NCI-H524 treated with DMSO at 0.1 percent for 48 hours (cell line): ENCODE measurements around the gene LIMA1.
A peak's percentile ranks its signal among the peaks of the same experiment; 100 is the strongest.
"Not testable (repeated sequence)": the region's sequence is repeated elsewhere in the genome, so short reads cannot be mapped to it uniquely, and the experiment has no call there.

ENCODE experiments used
- DNase-seq: peaks from one replicate; lab custom pipeline; 2025; lab: John Stamatoyannopoulos, UW

The LIMA1 gene

DNA sequence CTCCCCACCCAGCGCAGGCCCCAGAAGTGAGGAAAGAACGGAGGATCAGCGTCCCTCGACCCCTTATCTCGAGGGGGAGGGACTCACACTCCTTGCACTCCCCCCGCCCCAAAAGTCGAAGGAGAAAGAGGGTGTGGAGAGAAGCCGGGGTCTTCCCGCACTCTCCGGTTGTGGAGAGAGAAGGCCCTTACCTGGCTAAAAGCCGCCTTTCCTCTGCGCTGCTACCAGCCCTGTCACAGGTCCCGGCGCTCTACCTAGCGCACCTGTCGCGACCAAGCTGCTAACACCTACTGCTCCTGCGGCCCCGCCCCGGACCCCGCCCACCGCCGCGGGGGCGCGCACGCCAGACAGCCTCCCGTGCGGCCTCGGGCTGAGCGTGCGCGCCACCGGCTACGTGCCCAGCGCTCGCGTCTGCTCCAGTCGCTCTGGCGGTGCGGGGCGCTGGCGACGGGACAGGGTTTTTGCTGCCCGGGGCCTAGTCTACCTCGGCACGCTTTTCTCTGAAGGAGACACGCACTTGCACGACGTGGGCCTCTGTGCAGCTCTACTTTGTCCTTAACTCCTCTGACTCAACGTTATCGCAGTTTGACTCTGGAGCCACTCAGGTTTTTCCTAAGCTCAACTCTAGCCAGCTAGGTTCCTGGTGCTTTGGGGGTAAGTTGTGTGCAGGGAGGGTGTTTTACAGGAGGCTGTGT, at the start of gene LIMA1:
LIMA1 (minus strand) TSS at position 292 of the 695 bp plus-strand sequence. CDS start 34,769 bp downstream, outside the sequence.
- DNase-seq = no peak

DNA sequence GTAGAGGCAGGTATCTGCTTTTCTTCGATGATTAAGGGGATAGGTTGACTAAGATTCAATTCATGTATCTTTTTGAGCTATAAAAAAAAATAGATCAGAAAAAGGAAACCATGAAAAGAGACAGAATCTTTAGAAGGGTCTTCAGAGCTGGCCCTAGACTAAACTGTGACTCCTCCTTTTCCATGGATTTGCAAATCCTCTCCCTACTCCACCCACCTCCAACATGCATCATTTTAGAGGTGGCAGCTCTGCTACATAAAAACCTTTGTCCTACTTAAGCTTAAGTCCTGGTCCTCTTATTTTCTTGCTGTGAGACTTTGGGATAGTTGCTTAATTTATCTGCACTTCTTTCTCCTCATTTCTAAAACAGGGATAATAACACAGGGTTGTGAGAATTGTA, 48.4 kb upstream of the LIMA1 start:
- no peak for DNase-seq

GRCh38 chr12:50328664-50329063, 45.3 kb upstream of the LIMA1 start:
- DNase-seq = not testable (repeated sequence)

DNA sequence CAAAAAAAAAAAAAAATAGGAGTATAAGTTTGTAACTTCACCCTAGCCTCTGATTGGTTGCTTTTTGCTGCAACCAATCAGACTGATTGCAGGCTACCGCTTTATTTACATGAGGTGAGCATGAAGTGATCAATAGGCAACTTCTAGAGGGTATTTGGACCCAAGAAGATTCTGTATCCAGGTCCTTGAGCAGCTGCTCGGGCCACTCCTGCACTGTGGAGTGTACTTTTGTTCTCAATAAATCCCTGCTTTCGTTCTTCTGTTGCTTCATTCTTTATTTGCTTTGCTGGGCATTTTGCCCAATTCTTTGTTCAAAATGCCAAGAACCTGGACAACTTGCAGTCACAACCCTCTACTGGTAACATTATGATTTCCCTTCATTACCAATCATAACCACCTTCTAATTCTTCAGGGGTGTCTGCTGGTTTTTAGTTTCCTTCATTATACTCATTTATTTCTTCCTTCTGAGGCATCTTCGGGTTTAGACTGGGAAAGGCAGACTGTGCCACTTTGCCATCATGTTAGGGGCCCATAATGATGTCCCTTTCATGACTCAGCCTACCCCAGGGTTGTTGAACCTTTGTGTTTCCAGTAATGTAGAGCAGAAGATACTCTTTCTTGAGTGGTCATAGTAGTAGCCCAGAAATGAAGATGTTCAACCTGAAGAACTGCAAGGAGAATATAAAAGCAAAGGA, 43.4 kb upstream of the LIMA1 start:
- no peak for DNase-seq

GRCh38 chr12:50325890-50326391, 42.6 kb upstream of the LIMA1 start:
- DNase-seq = no peak

DNA sequence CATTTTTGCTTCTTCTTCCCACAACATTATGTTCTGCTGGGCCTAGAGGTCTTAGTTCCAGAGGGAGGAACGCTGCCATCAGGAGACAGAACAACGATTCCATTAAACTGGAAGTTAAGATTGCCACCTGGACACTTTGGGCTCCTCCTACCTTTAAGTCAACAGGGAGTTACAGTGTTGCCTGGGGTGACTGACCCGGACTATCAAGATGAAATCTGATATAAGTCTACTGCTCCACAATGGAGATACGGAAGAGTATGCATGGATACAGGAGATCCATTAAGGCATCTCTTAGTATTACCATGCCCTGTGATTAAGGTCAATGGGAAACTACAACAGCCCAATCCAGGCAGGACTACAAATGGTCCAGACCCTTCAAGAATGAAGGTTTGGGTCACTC, 41.5 kb upstream of the LIMA1 start:
- DNase-seq = not testable (repeated sequence)

DNA sequence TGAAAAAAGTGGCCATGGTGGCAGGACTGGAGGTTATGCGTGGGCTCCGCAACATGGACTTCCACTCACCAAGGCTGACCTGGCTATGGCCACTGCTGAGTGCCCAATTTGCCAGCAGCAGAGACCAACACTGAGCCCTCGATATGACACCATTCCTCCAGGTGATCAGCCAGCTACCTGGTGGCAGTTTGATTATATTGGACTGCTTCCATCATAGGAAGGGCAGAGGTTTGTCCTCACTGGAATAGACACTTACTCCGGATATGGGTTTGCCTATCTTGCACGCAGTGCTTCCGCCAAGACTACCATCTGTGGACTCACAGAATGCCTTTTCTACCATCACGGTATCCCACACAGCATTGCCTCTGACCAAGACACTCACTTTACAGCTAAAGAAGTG, 40.8 kb upstream of the LIMA1 start:
- not testable (repeated sequence) for DNase-seq

DNA sequence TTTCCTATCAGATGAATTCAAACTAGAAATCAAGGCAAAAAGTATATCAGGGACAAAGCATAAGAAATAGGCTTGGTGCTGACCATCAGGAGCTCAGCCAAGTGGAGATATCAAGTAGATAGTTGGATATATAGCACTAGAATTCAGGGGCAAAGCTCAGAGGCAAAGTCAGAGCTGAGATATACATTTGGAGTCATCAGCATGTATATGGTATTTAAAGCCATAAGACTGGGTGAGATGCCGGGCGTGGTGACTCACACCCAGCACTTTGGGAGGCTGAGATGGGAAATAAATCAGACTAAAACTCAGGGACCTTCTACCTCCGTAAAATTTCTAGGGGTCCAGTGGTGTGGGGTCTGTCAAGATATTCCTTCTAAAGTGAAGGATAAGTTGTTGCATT, 38.9 kb upstream of the LIMA1 start:
- DNase-seq = no peak

DNA sequence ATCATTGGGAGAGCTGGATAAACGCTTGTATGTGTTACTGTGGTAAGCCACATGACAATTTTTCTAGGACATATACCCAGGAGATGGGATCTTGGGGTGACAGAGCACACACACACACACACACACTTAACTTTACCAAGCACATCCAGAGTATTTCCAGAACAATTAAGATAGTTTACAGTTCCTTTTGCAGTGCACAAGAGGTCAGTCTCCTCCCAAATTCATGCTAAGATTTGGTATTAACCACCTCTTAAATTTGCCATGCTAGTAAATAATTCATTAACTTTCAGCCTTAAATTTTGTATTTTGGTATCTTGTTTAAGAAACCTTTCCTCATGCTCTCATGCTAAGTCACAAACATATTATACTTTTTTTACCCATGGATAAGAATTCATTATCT, 33.9 kb upstream of the LIMA1 start:
- no peak for DNase-seq

DNA sequence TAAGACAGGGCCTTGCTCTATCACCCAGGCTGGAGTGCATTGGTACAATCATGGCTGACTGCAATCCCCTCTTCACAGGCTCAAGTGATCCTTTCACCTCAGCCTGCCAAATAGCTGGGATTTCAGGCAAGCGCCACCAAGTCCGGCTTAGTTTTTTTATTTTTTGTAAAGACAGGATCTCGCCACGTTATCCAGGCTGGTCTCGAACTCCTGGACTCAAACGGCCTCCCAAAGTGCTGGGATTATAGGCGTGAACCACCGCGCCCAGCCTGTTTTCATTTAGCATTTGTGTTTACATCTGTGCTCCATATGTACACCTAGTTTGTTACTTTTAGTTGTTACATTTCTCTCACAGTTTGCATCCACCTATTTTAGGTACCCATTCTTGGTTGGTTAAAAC, 32.5 kb upstream of the LIMA1 start:
- DNase-seq = no peak

DNA sequence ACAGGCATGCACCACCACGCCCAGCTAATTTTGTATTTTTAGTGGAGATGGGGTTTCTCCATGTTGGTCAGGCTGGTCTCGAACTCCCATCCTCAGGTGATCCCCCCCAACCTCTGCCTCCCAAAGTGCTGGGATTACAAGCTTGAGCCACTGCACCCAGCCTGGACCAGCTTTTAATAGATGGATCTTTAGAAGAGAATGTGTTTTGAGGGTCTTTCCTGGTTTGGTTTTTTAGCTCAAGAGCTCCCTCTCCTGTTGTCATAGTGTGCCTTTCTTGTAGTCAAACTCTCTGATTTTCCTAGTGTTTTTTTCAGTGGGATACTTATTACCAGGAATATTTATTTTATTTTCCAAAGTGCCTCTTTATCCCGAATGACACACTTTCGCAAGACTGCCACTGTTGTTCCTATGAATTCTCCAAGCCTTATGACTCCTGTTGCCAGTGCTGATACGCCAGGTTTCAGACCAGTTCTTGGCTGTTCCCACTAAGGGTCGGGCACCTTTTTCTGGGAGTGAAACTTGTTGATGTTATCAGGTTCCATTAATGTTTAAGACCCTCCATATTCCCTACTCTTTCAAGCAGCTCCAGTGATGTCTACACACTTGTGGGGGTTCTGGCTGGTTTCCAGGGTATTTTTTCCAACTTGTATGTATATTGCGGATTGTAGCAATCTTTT, 31.5 kb upstream of the LIMA1 start:
- DNase-seq = peak; percentile 7

- not testable (repeated sequence) for DNase-seq
These were observed 30.7 kb upstream of the LIMA1 start for GRCh38 chr12:50313971-50314370.

- no peak for DNase-seq
These were observed 30.1 kb upstream of the LIMA1 start for GRCh38 chr12:50313256-50313931.

DNA sequence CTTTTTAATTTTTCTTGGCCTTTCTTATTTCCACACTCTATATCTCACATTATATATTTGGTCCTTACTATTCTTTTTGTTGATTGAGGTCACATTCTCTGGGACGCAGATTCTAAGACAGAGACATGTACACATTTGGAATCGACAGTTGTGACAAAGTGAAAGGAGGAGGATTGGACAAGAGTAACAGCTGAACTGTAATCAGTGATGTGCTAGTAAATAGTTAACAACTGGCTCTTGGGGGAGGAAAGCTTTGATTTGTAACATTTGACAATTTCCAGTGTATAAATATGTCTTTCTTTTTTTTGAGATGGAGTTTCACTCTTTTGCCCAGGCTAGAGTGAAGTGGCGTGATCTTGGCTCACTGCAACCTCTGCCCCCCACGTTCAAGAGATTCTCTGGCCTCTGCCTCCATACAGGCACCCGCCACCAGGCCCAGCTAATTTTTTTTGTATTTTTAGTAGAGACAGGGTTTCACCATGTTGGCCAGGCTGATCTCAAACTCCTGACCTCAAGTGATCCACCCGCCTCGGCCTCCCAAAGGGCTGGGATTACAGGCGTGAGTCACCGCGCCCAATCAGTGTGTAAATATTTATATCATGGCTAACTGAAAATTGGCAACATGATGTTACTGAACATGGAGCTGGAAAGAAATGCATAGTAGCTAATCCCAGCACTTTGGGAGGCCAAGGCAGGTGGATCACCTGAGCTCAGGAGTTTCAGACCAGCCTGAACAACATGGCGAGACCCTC, 28.7 kb upstream of the LIMA1 start:
- not testable (repeated sequence) for DNase-seq

DNA sequence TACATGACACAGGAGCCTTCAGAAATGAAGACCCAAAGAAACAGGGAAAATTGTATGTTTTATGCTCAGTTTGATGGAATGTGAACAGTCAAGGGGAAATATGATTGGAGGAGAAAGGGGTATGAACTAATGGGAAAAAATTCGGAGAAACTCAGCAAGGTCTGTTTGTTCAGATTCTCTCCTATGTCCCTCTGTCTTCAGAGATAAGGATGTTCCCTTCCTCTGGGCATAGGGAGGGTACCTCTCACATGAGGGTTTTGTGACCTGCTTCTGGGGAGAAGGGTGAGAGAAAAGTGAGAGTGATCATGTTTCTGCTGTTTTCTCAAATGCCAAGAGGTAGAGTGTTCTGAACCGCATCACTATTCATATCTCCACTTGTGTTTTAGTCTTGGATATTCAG, 26.6 kb upstream of the LIMA1 start:
- no peak for DNase-seq

- DNase-seq = no peak
These were observed 19.4 kb upstream of the LIMA1 start for GRCh38 chr12:50302686-50303085.

- DNase-seq = no peak
These were observed 14.7 kb upstream of the LIMA1 start for GRCh38 chr12:50297996-50298395.

GRCh38 chr12:50297027-50297426, 13.7 kb upstream of the LIMA1 start:
- no peak for DNase-seq

DNA sequence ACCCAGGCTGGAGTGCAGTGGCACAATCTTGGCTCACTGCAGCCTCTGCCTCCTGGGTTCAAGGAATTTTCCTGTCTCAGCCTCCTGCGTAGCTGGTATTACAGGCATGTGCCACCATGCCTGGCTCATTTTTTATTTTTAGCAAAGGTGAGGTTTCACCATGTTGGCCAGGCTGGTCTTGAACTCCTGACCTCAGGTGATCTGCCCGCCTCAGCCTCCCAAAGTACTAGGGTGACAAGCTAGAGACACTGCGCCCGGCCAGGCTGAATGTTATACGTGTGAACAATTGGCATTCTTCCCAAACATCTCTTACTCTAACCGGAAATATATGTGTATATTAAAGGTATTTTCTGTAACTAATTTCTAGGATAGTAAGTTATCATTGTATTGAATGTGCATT, 13.2 kb upstream of the LIMA1 start:
- DNase-seq = no peak

DNA sequence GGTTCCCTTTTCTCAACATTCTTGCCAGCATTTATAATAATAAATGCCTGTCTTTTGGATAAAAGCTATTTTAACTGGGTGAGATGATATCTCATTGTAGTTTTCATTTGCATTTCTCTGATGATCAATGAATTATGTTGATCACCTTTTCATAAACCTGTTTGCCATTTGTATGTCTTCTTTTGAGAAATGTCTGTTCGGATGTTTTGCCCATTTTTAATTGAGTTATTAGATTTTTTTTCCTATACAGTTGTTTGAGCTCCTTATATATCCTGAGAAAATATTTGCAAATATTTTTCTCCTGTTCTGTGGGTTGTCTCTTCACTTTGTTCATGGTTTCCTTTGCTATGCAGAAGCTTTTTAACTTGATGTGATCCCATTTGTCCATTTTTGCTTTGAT, 8.1 kb upstream of the LIMA1 start:
- no peak for DNase-seq

GRCh38 chr12:50290692-50291091, 7.4 kb upstream of the LIMA1 start:
- not testable (repeated sequence) for DNase-seq

DNA sequence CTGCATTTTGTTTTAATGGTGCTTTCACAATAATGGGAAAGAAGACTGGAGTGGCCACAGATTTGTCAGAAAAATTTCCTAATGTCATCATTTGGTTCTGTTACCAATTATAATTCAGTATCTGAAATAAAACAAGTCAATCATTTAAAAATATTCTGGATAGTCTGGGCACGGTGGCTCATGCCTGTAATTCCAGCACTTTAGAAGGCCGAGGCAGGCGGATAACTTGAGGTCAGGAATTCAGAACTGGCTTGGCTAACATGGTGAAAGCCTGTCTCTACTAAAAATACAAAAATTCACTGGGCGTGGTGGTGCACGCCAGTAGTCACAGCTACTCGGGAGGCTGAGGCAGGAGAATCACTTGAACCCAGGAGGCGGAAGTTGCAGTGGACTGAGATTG, 4.0 kb upstream of the LIMA1 start:
- DNase-seq = no peak
